Measurements from ENCODE around the gene BANF2.

Gene BANF2

GRCh38 chr20:17709361-17710293, 9.9 kb downstream of the BANF2 start:
- H3K4me3 ChIP-seq (ENCODE audit: low read depth, low read length), result no peak overlapping the region
- no peak for DNase-seq (ENCODE audit: low read depth)
- TF ChIP-seq, protein P1, sequence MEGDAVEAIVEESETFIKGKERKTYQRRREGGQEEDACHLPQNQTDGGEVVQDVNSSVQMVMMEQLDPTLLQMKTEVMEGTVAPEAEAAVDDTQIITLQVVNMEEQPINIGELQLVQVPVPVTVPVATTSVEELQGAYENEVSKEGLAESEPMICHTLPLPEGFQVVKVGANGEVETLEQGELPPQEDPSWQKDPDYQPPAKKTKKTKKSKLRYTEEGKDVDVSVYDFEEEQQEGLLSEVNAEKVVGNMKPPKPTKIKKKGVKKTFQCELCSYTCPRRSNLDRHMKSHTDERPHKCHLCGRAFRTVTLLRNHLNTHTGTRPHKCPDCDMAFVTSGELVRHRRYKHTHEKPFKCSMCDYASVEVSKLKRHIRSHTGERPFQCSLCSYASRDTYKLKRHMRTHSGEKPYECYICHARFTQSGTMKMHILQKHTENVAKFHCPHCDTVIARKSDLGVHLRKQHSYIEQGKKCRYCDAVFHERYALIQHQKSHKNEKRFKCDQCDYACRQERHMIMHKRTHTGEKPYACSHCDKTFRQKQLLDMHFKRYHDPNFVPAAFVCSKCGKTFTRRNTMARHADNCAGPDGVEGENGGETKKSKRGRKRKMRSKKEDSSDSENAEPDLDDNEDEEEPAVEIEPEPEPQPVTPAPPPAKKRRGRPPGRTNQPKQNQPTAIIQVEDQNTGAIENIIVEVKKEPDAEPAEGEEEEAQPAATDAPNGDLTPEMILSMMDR (conservative IDR thresholded peaks at IDR 0.05; ENCODE audit: low read depth, low read length), result no peak

- peak; percentile 20 for DNase-seq (ENCODE audit: low read depth)
- TF ChIP-seq, protein P1 (conservative IDR thresholded peaks at IDR 0.05; ENCODE audit: low read depth, low read length), result no peak
- no peak overlapping the region for H3K4me3 ChIP-seq (ENCODE audit: low read depth, low read length)
Measured at GRCh38 chr20:17710379-17711266, 10.9 kb downstream of the BANF2 start.

- no peak overlapping the region for H3K4me3 ChIP-seq (ENCODE audit: low read depth, low read length)
- TF ChIP-seq, protein P1 (conservative IDR thresholded peaks at IDR 0.05; ENCODE audit: low read depth, low read length), result no peak
- no peak for DNase-seq (ENCODE audit: low read depth)
Measured at GRCh38 chr20:17711267-17711627, 11.5 kb downstream of the BANF2 start.

GRCh38 chr20:17712201-17712600, 12.4 kb downstream of the BANF2 start:
- DNase-seq (ENCODE audit: low read depth), result no peak
- no peak overlapping the region for H3K4me3 ChIP-seq (ENCODE audit: low read depth, low read length)
- TF ChIP-seq, protein P1 (conservative IDR thresholded peaks at IDR 0.05; ENCODE audit: low read depth, low read length), result no peak

GRCh38 chr20:17712708-17713107, 12.9 kb downstream of the BANF2 start:
- no peak overlapping the region for H3K4me3 ChIP-seq (ENCODE audit: low read depth, low read length)
- TF ChIP-seq, protein P1 (conservative IDR thresholded peaks at IDR 0.05; ENCODE audit: low read depth, low read length), result no peak
- DNase-seq (ENCODE audit: low read depth), result no peak

DNA sequence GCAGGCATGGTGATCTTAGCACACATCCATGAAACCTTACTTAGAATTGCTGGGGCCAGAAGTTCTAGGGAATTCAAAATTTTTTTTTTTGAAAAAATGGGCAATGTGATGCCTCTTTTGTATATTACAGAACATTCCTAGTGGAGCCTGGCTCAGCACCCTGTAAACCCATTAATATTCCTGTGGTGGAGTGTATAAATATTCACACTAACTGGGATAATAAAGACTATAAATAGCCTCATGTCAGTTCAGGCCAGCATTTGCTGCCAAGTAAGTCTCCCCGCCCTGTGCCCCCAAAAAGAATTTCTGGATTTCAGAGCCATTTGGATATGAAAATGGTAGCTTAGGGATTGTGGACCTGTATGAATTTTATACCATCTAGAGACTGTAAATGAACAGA, 14.8 kb downstream of the BANF2 start:
- no peak for DNase-seq (ENCODE audit: low read depth)
- TF ChIP-seq, protein P1 (conservative IDR thresholded peaks at IDR 0.05; ENCODE audit: low read depth, low read length), result no peak
- no peak overlapping the region for H3K4me3 ChIP-seq (ENCODE audit: low read depth, low read length)

Measured in choroid plexus epithelial cell (primary cell).